ENCODE results near the gene SLC18B1.

SLC18B1 gene

GRCh38 chr6:132748446-132748845, 50.0 kb downstream of the SLC18B1 start:
- in situ Hi-C loops (cut with MboI; ENCODE audit: low sequenced_read_pairs): no loop called here

GRCh38 chr6:132746048-132746447, 52.4 kb downstream of the SLC18B1 start:
- in situ Hi-C loops (cut with MboI; ENCODE audit: low sequenced_read_pairs): no loop called here

- in situ Hi-C loops (cut with MboI; ENCODE audit: low sequenced_read_pairs): no loop called here
These were observed 55.9 kb downstream of the SLC18B1 start for GRCh38 chr6:132742495-132742894.

DNA sequence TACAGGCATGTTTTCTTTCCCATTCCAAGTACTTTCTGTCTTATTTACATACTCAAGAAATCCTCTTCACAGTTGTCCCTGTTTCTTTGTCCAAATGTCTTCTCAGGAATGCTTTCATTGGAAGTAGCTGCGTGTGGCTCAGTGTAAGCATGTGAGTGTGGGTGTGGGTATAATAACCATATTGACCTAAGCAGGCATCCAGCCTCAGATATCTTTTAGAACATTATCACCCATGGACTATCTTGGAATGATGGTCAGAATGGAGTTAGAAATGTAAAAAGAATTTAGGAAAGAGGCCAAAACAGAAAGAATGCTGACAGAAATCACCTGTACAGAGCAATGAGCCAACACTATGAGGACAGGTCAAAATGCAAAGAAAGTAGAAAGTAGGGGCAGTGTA, 57.2 kb downstream of the SLC18B1 start:
- in situ Hi-C loops (cut with MboI; ENCODE audit: low sequenced_read_pairs): no loop called here

GRCh38 chr6:132736239-132736638, 62.2 kb downstream of the SLC18B1 start:
- in situ Hi-C loops (cut with MboI; ENCODE audit: low sequenced_read_pairs): no loop called here

GRCh38 chr6:132734694-132735236, 63.7 kb downstream of the SLC18B1 start:
- in situ Hi-C loops (cut with MboI; ENCODE audit: low sequenced_read_pairs): no loop called here

DNA sequence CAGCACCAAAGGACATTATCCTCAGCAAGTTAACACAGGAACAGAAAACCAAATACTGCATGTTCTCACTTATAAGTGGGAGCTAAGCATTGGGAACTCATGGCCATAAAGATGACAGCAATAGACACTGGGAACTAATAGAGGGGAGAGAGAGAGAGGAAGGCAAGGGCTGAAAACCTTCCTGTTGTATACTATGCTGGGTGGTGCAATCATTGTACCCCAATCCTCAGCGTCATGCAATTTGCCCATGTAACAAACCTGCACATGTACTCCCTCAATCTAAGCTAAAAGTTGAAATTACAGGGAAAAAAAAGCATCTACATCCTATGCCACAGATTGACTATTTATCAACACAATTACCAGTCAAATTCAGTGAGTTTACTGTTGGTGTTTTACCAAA, 64.6 kb downstream of the SLC18B1 start:
- in situ Hi-C loops (cut with MboI; ENCODE audit: low sequenced_read_pairs): no loop called here

- in situ Hi-C loops (cut with MboI; ENCODE audit: low sequenced_read_pairs): no loop called here
These were observed 65.2 kb downstream of the SLC18B1 start for GRCh38 chr6:132733283-132733682.

GRCh38 chr6:132731086-132731485, 67.4 kb downstream of the SLC18B1 start:
- in situ Hi-C loops (cut with MboI; ENCODE audit: low sequenced_read_pairs): no loop called here

DNA sequence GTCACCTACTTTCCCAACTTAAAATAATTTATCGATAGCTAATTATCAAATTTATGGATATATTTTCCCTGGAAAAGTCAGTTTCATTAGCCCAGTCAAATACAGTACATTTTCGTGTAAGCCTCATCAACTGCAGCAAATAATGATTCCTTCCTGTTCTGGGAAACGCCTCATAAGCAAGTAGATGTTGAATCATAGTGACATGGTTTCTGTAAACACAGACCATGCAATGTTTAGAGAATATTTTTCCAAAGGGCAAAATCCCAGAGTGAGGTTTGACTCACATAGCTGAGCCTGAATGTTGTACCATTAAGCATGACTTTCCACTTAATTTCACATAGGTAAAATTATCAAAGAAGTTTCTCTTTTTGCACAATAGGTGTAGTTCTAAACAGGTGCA, 67.9 kb downstream of the SLC18B1 start:
- in situ Hi-C loops (cut with MboI; ENCODE audit: low sequenced_read_pairs): no loop called here

DNA sequence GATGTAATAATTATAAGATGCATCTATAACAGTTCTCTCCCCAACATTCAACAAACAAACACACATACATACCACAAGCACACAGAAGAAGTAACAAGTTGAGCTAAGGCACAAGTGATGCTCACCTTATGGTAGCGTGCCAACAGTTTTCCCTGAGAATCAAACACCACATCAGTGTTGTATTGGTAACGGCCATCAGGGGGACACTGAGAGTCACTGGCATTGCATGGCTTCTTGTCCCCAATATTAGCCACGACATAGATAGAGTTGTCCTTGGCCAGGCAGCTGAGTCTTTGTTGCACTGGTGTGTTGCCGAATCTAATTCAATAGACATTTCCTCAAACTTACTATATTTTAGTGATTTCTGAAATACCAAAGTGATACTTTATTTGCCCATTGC, 69.8 kb downstream of the SLC18B1 start:
- in situ Hi-C loops (cut with MboI; ENCODE audit: low sequenced_read_pairs): no loop called here

DNA sequence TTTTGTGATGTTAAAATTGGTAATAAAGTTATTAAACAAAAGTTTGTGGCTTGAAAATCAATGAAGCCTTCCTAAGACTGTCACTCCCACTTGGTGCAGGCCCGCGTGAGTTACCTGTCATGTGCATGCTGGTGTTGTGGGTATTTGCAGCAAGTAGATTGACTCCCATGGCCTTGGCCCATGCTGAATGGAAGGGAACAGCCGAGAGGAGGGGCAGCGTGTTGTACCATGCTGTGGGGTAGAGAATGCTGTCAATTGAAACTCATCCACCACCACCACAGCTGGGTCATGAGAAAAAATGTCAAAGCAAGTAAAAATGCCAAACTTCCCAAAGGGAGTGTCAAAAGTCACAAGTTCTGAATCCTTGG, 71.8 kb downstream of the SLC18B1 start:
- in situ Hi-C loops (cut with MboI; ENCODE audit: low sequenced_read_pairs): no loop called here

DNA sequence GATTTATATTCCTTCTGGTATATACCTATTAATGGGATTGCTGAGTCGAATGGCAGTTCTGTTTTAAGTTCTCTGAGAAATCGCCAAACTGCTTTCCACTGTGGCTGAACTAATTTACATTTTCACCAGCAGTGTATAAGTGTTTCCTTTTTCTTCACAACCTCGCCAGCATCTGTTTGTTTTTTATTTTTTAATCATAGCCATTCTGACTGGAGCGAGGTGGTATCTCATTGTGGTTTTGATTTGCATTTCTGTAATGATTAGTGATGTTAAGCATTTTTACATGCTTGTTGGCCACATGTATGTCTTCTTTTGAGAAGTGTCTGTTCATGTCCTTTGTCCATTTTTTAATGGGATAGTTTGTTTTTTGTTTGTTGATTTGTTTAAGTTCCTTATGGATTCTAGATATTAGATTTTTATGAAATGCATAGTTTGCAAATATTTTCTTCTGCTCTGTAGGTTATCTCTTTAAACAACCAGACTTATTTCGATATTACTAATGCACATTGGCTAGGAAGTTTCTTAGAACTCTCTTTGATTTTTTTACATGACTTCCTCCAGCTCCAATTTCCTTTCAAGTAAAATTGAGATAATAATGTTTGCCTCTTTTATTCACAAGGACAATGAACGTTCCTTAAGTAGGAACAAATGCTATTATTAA, 72.4 kb downstream of the SLC18B1 start:
- in situ Hi-C loops (cut with MboI; ENCODE audit: low sequenced_read_pairs): no loop called here

DNA sequence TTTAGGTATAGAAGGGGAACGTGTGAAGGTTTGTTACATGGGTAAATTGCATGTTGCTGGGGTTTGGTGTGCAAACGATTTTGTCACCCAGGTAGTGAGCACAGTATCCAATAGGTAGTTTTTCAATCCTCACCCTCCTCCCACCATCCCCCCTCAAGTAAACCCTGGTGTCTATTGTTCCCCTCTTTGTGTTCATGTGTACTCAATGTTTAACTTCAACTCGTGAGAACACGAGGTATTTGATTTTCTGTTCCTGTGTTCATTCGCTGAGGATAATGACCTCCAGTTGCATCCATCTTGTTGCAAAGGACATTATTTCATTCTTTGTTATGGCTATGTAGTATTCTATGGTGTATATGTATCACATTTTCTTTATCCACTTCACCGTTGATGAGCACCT, 73.0 kb downstream of the SLC18B1 start:
- in situ Hi-C loops (cut with MboI; ENCODE audit: low sequenced_read_pairs): no loop called here

DNA sequence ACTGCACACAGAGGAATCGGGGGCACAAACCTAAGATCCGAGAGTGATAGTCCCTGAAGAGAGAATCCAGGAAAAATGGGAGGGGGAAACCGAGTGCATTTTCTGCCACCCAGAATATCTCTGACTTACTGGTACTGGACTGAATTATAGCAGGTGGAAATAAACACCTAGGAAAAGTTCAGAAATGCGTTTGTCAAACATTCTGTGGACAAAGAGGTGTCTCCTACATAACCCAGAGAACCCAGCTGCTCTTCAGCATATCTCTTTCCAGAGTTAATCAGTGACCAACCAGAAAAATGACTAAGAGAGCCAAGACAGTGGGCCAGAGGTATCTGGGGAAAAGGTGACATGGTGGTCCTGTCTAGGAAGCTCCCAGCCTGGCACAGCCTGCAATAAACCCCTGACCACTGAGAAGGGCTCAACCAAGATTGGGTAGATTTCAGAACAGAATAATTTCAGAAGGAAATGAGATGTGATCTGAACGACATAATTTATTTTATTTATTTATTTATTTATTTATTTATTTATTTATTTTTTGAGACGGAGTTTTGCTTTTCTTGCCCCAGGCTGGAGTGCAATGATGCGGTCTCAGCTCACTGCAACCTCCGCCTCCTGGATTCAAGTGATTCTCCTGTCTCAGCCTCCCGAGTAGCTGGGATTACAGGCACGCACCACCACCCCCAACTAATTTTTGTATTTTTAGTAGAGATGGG, 78.5 kb downstream of the SLC18B1 start:
- in situ Hi-C loops (cut with MboI; ENCODE audit: low sequenced_read_pairs): no loop called here
